Renal pelvis (tissue), 12 donors: ENCODE data around the gene PRH2. TPM values are rescaled to one million over a fixed set of nuclear protein-coding genes. Genes with fewer than 3 reads are reported as not detected.

Source experiments
- DNase-seq: peaks from one replicate; pipeline ENCODE4 v3.0.0-alpha.2; 2013
- long read RNA-seq, 16 experiments: transcript quantifications; one replicate each; lab custom pipeline, GENCODE V29; 2026
- polyA plus RNA-seq, 3 donors: library from polyadenylated mRNA; unstranded; fragments of 120-200 nt; gene quantifications; one replicate each; pipeline ENCODE4 v1.2.1, GENCODE V29; 2013; ENCODE audit not compliant: insufficient read length in 3 of 3

The PRH2 gene
- under 1 TPM; 0.37 to 0.43 (median 0.40) TPM for polyA plus RNA-seq
- long read RNA-seq, donor 1 = 0 reads
- long read RNA-seq, donor 2 = 0 reads
- long read RNA-seq, donor 3, partial matches to known transcripts = 7 of 12 reads
- long read RNA-seq, donor 3, other reads (novel, unspliced or antisense) = 5 of 12 reads
- long read RNA-seq, donor 4 = 0 reads
- long read RNA-seq, donor 5 = 0 reads
- long read RNA-seq, donor 6 = 0 reads
- long read RNA-seq, donor 7 = 0 reads
- long read RNA-seq, donor 8 = 0 reads
- long read RNA-seq, donor 9 = 0 reads
- long read RNA-seq, donor 10, partial matches to known transcripts = 20 of 20 reads
- long read RNA-seq, donor 10, other reads (novel, unspliced or antisense) = 0 of 20 reads
- long read RNA-seq, donor 11 = 0 reads
- long read RNA-seq, donor 12 = 0 reads
- long read RNA-seq, donor 13 = 0 reads
- long read RNA-seq, donor 14 = 0 reads
- long read RNA-seq, donor 15 = 0 reads
- long read RNA-seq, donor 16, partial matches to known transcripts = 6 of 11 reads
- long read RNA-seq, donor 16, other reads (novel, unspliced or antisense) = 5 of 11 reads

GRCh38 chr12:10928746-10929286 lies at the start of gene PRH2:
Gene PRH2, plus strand, starts transcription at chr12:10929236. Its CDS starts 38 bp downstream, at chr12:10929274.
- DNase-seq = no peak

GRCh38 chr12:10884086-10884725 lies 44.8 kb upstream of the PRH2 start, which contains the start of gene PRH1:
Gene PRH1, minus strand, starts transcription at chr12:10884255. Its CDS starts 38 bp downstream, at chr12:10884217.
- DNase-seq = no peak

- DNase-seq = no peak
These were observed 39.8 kb upstream of the PRH2 start for GRCh38 chr12:10889226-10889625.

- DNase-seq = no peak
These were observed 37.1 kb upstream of the PRH2 start for GRCh38 chr12:10891937-10892336.

- DNase-seq = no peak
These were observed 32.2 kb upstream of the PRH2 start for GRCh38 chr12:10896854-10897253.

- no peak for DNase-seq
These were observed 28.5 kb upstream of the PRH2 start for GRCh38 chr12:10900530-10900929.

- DNase-seq = no peak
These were observed 28.1 kb upstream of the PRH2 start for GRCh38 chr12:10900972-10901371.

GRCh38 chr12:10901427-10901826 lies 27.6 kb upstream of the PRH2 start:
- DNase-seq = no peak

GRCh38 chr12:10904686-10905085 lies 24.4 kb upstream of the PRH2 start:
- no peak for DNase-seq

GRCh38 chr12:10909462-10909861 lies 19.6 kb upstream of the PRH2 start, which contains the start of gene TAS2R13:
Gene TAS2R13, minus strand, starts transcription at chr12:10909562. Its CDS starts 264 bp downstream, at chr12:10909298.
- no peak for DNase-seq

- no peak for DNase-seq
These were observed 18.7 kb upstream of the PRH2 start for GRCh38 chr12:10910380-10910779.

- no peak for DNase-seq
These were observed 9.2 kb upstream of the PRH2 start for GRCh38 chr12:10919809-10920208.

- no peak for DNase-seq
These were observed 2.8 kb upstream of the PRH2 start for GRCh38 chr12:10926269-10926668.

GRCh38 chr12:10936506-10936905 lies 7.5 kb downstream of the PRH2 start:
- no peak for DNase-seq

- no peak for DNase-seq
These were observed 10.1 kb downstream of the PRH2 start, which contains the start of gene TAS2R14 for GRCh38 chr12:10939163-10939562. Gene TAS2R14, minus strand, starts transcription at chr12:10939263. Its CDS starts 56 bp downstream, at chr12:10939207.

GRCh38 chr12:10940389-10940788 lies 11.4 kb downstream of the PRH2 start:
- no peak for DNase-seq

GRCh38 chr12:10941369-10941768 lies 12.3 kb downstream of the PRH2 start:
- no peak for DNase-seq

GRCh38 chr12:10941916-10942607 lies 13.0 kb downstream of the PRH2 start:
- no peak for DNase-seq

- DNase-seq = no peak
These were observed 14.1 kb downstream of the PRH2 start for GRCh38 chr12:10943167-10943566.

- DNase-seq = no peak
These were observed 23.6 kb downstream of the PRH2 start for GRCh38 chr12:10952645-10953044.

GRCh38 chr12:10956085-10956484 lies 27.0 kb downstream of the PRH2 start:
- no peak for DNase-seq

GRCh38 chr12:10957741-10958140 lies 28.7 kb downstream of the PRH2 start:
- no peak for DNase-seq
